ENCODE data around the gene EMX1.
"Not testable (repeated sequence)": the region's sequence is repeated elsewhere in the genome, so short reads cannot be mapped to it uniquely, and the experiment has no call there.

Gene EMX1

DNA sequence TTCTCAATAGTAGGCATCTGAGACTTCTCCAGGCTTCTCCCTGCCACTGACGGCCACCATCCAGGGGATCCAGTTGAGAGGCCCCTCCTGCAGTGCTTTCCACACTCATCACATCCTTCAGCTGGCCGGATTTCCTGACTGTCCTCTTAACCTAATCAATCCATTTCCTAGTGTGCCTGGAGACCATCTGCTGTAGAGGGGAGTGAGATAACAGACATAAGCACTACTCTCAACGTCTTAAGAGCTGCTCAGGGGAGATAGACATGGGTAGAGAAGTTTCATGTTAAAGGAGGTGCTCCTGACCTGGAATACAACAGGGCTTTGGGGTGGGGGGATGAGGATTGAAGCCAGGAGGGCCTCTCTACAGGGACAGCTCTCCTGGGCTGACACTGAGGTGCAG is 15.9 kb upstream of the EMX1 start:
- no peak for DNase-seq

DNA sequence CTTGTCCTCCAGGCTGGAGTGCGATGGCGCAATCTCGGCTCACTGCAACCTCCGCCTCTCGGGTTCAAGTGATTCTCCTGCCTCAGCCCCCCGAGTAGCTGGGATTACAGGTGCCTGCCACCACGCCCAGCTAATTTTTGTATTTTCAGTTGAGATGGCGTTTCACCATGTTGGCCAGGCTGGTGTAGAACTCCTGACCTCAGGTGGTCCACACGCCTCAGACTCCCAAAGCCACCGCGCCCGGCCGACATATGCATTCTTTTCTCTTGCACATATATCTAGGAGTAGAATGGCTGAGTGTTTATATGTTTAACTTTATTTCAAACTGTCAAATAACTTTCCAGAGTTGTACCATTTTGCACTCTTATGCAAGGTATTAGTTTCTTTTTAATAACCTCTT is 9.9 kb upstream of the EMX1 start:
- not testable (repeated sequence) for DNase-seq

DNA sequence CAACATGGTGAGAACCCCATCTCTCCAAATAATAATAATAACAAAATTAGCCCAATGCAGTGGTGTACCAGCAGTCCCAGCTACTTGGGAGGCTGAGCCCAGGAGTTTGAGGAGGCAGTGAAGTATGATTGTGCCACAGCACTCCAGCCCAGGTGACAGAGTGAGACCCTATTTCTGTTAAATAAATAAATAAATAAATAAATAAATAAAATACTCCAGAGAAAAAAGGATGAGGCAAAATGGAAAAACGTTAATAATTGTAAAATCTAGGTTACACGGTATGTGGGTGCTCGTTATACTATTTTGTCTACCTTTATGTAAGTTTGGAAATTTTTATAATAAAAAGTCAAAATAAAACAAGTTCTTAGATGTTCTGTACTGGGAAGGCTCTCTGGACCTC is 8.6 kb upstream of the EMX1 start:
- DNase-seq, result no peak

DNA sequence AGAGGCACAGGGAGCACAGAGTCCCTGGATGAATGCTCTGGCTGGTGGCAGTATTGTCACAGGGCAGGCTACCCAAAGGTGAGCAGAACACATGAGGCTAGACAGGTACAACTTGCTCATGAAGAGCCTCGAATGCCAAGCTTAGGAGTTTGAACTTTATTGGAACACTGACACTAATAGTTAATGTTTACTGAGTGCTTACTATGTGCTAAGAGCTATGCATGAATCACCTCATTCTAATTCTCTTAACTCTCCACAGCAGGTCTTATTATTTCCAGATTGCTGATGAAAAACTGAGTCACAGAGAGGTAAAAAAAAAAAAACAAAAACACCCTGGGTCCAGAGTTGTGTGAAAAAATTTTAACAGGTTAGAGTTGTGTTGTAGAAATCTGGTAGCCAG is 6.1 kb upstream of the EMX1 start:
- DNase-seq, result no peak

DNA sequence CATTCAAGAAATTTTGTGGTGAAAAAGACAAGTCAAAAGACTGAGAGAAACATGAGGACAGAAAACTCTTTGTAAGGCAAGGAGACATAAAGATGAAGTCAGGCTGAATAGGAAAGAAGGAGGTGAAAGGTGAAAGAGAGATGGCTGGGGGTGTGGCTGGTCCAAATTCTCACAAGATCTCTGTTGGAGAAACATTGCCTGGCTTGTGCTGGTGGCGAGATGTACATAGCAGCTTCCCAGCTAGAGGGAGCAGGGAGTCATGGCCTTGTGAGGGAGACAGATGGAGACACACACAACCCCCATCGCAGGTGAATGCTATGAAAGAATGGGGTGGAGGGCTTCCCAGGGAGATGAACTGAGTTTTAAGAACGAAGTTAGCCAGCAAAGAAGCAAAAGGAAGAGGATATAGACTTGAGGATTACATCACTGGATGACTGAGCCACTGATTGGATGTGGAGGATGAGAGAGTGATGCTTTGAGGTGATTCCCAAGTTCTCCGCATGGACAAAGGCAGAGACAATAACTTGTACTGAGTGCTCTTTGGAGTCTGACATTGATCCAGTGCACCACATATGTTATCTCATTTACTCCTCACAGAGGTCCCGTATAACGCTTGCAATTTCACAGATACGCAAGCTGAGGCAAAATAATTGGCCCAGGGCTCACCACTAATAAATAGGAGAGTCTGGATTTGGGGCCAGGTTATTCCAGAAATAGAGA is 3.7 kb upstream of the EMX1 start:
- peak; percentile 17 for DNase-seq

DNA sequence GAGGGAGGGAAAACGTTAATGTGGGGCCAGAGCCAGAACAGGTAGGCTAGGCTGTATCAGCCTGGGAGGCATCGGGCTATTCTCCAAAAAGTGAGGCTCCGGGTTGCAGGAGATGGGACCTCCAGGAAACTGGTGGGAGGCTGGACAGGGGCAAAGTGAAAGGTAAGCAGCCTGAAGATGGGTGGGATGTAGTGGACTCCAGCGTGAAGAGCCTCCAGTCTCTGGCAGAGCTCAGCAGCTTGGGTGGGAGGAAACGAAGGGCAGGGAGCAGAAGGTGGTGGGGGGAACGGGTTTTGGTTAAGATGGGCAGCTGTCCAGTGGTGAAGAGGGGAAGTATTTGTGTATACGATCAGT is 3.1 kb upstream of the EMX1 start:
- DNase-seq, result no peak

DNA sequence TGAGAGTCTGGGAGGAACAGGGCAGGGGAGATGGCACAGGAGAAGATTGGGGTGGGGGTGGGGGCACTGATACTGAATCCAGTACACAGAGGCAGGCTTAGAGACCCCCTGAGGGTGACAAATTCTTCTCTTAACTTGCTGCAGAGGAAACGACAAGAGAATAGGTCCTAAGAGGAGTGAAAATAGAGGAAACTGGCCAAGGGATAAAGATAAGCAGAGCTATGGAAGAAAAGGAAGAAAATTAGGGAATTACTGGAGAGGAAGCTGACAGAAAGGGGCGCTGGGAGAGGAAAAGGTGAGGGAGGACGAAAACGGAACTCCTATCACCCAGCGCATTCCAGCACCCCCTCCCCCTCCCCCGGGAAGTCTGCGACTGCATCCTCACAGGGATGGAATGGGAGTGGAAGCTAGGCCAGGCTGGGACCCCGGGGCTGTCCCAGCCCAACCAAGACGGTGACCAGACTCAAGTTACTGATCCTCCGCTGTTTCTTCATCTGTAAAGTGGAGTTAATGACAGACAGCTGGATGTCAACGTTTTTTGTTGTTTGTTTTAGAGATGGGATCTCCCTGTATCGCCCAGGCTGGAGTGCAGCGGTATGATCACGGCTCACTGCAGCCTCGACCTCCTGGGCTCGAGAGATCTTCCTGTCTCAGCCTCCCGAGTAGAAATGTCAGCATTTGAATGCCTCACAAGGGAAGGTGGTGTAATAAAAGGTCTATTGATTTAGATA is 2.6 kb upstream of the EMX1 start:
- DNase-seq, result no peak

DNA sequence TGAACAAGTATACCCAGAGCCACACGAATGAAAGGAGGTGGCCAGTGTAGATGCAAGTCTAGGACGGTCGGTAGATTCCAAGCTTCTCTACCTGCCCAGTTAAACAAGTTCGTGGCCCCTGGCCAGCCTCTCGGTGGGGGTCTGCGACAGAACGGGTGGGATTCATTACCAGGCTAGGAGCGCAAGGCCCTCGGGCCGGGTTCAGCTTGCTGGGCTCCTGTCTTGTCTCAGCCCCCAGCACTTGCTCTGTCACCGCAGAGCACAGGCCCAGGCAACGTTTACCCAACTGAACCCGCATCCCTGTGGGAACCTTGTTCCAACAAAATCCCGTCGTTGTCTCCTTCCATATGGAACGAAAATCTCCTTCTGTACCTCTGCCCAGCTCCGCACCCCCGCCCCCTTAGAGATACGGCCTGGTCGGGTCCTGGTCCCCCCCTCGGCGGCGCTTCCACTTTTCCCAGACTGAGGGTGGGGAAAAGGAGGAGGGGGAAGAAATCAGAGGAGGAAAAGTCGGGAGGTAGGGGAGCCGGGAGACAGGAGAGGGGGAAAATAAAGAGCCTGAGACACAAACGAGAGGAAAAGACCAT is 1.9 kb upstream of the EMX1 start:
- DNase-seq, result peak; percentile 47

DNA sequence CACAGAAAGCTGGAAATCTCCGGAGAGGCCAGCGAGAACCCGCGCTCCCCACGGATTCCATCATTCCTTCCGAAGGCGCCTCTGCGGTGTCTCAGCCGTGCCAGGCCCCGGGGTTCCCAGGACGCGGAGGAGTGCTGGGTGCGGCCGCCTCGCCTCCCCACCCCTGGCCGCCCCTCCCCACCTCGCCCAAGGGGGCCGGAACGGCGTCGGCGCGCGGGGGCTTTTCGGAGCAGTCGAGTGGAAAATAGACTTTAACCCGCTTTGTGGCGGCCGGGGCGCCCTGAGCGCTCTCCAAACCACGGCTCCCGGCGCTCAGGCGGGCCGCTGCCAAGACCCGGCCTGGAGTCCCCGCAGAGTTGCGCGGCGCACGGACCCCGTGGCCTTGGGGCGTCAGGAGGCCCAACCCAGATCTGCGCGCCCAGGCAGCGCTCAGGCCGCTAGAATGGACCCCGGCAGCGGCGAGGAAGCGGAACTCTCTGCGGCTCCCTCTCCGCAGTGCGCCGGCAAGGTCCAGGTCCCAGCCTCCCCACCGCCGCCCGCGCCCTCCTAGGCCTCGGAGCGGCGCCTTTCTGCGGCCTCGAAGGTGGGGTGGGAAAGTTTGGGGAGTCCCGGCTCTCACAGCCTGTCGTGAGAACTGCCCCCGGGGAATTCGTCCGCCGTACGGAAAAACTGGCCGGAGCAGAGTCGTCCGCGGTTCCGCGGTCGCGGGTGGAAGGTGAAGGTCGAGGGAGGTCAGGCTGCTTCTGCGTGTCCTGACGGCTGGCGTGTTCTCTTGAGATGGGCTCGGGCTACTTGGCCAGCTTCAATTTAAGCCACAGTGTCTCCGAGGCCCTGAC is 1.2 kb upstream of the EMX1 start:
- peak; percentile 89 for DNase-seq

DNA sequence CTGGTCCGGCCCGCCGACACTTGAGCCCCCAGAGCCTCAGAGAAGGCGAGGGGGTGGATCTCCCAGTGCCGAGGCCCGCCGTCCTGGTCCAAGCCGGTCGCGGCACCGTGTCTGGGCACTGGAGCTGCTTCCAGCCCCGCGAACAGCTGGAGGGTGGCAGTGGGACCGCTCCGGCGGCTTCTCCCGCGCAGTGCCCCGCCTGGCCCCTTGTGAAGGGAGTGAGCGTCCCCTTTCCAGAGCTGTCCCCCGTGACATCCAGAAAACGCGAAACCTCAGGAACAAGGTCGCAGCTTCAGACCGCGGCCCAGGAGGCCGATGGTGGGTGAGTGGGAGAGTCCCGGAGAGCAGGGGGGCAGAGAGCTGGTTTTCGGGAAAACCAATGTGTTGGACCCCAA is 579 bp upstream of the EMX1 start:
- peak; percentile 75 for DNase-seq

DNA sequence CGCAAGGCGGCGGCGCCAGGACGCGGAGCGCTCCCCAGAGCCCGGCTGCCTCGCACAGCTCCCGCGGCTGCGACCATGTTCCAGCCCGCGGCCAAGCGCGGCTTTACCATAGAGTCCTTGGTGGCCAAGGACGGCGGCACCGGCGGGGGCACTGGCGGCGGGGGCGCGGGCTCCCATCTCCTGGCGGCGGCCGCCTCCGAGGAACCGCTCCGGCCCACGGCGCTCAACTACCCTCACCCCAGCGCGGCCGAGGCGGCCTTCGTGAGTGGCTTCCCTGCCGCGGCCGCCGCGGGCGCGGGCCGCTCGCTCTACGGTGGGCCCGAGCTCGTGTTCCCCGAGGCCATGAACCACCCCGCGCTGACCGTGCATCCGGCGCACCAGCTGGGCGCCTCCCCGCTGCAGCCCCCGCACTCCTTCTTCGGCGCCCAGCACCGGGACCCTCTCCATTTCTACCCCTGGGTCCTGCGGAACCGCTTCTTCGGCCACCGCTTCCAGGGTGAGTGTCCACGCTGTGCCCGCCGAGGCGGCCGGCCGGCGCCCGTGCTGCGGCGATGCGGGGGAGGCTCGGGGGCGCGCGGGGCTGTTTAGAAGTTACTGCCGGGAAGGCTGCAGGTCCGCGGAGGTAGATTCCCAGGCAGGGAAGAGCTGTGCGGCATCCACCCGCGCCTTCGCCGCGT is 696 bp downstream of the EMX1 start:
- DNase-seq, result peak; percentile 81

DNA sequence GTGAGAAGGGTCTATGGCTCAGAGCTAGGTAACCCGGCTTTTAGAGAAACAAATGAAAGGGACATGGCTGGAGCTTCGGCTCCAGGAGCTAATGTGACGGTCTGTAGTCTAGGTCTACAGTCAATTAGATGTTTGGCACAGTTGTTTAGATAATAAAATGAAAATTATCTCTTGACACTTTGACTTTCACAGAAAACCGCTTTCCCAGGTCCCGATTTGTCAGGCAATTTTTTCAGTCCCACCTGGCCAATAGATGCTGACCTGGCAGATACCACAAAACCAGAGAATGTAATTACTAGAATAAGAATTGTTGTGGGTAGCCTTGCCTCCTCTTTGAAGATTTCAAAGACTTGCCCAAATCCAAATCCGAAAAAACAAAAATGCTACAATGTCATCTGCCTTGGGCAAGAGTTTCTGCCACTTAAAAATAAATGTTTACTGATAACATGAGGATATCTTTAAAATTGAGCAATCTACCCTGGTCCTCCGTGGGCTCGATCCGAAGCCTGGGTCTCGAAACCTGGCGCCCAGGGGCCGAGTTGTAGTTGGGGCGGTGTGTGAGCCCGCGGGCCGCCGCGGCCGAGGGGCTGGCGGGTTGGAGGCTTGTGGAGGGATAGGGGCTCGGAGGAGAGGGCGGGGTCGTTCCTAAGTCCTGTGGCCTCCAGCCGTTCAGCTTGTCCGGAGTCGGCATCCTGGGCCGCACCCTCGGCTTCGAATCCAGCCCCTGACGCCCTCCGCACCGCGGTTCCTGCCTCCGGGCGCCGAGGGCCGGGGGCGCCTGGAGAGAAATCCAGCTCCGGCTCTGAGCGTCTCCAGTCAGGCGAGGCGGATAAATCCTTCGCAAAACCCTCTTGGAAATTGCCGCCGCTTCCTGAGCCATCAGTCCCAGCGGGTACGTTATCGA is 2.3 kb downstream of the EMX1 start:
- peak; percentile 52 for DNase-seq

DNA sequence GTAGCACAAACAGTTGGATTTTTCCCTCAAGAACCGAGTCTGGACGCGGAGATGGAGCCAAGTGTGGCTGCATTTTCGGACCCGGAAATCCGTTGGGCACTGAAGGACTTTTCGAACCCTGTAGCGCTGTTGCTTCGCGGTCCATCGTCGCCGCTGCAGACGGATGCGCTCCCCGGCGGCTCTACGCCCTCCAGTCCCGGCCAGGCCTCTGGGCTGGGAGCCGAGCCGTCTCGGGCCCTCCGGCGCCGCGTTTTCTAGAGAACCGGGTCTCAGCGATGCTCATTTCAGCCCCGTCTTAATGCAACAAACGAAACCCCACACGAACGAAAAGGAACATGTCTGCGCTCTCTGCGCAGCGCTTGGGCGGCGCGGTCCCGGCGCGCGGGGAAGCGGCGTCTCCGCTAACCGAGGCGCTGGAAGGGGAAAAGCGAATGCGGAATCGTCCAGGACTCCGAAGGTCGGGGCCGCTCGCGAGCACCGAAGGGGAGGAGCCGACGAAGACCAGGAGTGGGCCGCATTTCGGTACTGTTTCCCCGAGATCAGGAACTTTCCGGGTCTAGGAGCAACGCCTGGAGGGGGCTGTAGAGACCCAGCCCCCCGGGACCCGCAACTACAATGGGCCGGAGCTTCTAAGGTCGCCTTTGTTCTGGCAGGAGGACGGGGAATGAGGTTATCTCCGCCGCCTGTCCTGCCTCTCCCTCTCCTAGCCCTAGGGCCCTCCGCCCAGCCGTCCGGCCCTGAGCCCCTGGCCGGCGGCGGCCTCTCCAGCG is 3.2 kb downstream of the EMX1 start:
- peak; percentile 52 for DNase-seq

DNA sequence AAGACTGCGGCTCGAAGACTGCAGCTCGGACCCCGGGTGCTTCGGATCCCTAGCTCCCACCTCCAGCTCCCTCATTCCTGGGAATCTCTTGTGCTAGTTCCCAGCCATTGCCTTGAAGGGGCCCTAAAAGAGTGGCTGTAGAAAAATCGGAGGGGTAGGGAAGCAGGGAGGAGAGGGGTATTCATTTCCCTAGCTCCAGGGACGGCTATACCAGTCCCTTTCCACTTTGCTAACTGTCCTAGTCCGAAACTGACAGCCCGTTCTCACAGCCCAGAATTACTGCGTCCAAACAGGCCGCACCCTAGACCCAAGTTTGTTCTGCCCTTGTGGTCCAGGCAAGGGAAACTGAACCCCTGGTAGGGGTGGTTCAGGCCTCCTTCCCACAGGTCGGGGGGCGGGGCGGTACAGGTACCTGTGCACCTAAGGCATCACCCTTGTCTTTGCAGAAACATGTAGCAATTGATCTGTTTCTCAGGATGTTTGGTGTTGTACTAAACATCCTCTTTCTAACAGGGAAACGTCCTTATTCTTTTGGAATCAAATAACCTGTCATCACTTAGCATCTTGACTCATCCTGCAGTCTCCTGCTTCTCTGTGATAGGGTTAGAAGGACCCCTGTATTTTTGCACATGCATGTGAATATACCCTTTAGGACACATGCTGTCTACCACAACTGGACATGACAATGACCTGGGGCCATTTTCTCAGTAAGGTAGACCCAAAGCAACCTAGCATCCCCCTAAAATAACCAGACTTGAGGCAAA is 4.0 kb downstream of the EMX1 start:
- no peak for DNase-seq

DNA sequence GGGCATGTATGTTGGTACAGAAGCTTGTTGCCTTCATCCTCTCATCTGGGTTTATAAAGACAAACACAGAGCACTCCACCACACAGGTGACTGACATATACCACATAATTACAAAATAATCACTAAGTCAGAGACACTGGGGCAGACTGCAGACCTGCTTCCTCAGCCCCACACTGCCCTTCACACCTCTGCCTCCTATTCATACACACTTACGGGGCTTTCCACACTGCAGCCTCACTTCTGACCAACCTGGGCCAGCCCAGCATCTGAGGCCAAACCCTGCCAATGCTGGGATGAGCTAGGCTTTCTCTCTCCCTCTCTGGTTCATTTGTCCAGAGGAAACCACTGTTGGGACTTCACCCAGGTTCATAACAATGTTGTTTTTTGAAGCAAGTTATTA is 4.5 kb downstream of the EMX1 start:
- no peak for DNase-seq

DNA sequence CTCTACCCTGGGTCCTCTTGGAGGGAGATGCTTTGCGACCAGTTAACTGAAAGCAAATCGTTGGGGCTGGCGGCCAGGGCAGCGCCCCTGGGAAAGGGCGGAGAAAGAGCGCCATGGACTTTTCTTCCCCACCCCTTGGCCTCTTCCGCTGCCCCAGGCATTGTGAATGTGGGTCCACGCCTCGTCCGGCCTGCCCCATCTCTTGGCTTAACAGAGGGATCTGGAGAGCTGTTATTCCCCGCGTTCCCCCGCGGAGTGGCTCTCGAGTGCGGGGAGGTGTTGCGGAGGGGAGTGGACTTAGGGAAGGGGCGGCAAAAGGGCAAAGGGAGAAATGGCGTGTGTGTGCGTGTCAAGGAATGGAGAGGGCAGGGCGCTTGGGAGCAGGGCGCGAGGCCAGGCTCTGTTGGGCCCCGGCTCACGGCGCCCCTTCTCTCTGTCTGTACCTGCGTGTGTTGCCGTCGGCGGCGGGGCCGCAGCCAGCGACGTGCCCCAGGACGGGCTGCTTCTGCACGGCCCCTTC is 6.6 kb downstream of the EMX1 start:
- no peak for DNase-seq

DNA sequence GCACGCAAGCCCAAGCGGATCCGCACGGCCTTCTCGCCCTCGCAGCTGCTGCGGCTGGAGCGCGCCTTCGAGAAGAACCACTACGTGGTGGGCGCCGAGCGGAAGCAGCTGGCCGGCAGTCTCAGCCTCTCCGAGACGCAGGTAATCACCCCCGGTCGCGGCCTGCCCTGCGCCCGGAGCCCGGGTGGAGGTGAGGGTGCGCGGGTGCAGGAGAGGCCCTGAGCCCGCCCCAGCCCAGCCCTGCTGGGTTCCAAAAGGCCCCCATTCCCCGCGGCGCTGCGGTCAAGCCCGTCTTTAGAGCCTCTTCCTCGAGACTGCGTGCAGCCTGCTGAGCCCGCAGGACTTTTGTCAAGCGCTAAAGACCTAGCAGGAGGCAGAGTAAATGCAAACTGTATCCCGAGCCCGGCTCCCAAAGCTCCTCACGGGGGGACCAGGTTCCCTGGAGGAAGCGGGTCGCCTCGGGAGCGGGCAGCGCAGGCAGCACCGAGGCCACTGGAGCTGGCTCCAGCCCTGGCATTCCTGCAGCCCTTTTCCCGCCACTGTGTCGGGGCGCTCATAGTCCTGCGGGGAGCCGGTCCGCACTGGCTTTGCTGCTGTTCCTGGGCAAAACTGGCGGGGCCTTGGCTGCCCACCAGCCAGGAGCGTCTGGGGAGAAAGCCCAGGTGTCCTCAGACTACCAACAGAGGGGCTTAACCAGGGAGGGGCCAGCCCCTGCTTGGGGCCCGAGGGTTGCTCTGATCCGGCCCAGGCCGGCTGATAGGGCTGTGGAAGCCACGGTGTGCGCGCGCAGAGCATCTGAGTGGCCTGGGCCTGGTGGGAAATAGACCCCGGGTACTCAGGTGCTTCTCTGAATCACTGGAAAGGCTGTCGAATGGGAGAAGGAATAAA is 7.3 kb downstream of the EMX1 start:
- peak; percentile 56 for DNase-seq

DNA sequence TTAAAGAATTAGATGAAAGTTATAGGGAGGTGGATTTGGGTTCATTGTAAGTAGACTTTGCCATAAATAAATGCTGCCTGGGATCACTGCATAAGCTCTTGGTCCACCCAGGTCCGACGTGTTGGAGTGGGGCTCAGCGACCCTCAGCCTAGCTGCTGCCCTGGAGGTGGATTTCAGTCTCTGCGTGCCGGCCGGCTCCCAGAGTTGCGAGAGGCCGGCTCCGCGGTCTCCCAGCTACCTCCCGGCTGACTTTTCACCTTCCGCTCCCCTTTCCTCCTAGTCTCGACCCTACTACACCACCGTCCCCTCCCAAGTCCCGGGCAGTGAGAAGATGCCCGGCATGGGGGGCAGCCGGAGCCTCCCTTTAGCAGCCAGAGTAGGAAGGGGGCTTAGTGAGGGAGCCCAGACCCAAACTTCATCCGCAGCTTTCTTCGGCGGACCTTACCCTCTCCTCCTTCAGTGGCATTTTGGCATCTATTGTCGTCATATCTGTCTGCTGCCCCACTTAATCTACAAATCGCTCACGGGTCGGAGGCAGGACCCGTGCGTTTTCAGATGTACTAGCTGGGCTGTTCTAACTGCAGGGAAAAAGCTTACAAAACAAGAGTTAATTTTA is 8.1 kb downstream of the EMX1 start:
- DNase-seq, result no peak
